Endothelial cell of umbilical vein (primary cell): ENCODE results near the gene C16orf78. TPM values are rescaled to one million over a fixed set of nuclear protein-coding genes. Genes with fewer than 3 reads are reported as not detected.

Source experiments
- BruUV-seq: library from RNA; stranded (reverse); fragments of 400-500 nt; replicated peaks from 2 replicates; lab custom pipeline; 2021; lab: Mats Ljungman, UMichigan
- CTCF ChIA-PET: fragments of 300-600, 350-600 bp; sonication (Branson Sonifier 250); formaldehyde crosslinking; loops from one replicate; lab custom pipeline; 2021; ENCODE audit warnings: antibody characterized with exemption, inconsistent platforms; lab: Charles Lee
- POLR2A ChIA-PET: fragments of 300-600, 350-600 bp; sonication (Branson Sonifier 250); formaldehyde crosslinking; loops from one replicate; lab custom pipeline; 2021; ENCODE audit warnings: antibody characterized with exemption, inconsistent platforms; lab: Charles Lee
- DNase-seq: peaks from one replicate; pipeline ENCODE4 v3.0.0-alpha.2; 2011; ENCODE audit warnings: low read depth, low spot score
- FAIRE-seq: peaks from 2 replicates; lab custom pipeline; 2011; peaks lifted over from hg19 to GRCh38; lab: Jason Lieb, UNC
- H2AFZ ChIP-seq: 2 replicates; pipeline ENCODE4 v1.6.0; 2012; ENCODE audit warnings: low read depth, low read length, control low read depth, inconsistent platforms
- H3K27ac ChIP-seq: 2 replicates; pipeline ENCODE4 v1.5.1; 2011; ENCODE audit warnings: low read depth, mild to moderate bottlenecking, control low read depth, low read length, moderate library complexity; ENCODE audit not compliant: insufficient read depth
- H3K27me3 ChIP-seq, 2 experiments: 2 replicates each; pipeline versions ENCODE4 v1.6.0 to v1.6.1; 2011; ENCODE audit warnings: low read length in 2 of 2, mixed read lengths in 1 of 2; ENCODE audit not compliant: control insufficient read depth in 2 of 2, insufficient read depth in 2 of 2
- H3K36me3 ChIP-seq, 2 experiments: 2 replicates in 1 of 2; 3 replicates in 1 of 2; pipeline ENCODE4 v1.5.1; 2011; ENCODE audit warnings: low read length in 2 of 2, mild to moderate bottlenecking in 1 of 2, moderate library complexity in 1 of 2; ENCODE audit not compliant: control insufficient read depth in 2 of 2, insufficient read depth in 2 of 2; ENCODE audit errors: extremely low read depth in 1 of 2
- H3K4me1 ChIP-seq: 3 replicates; pipeline ENCODE4 v1.5.1; 2011; ENCODE audit warnings: mild to moderate bottlenecking, low read length; ENCODE audit not compliant: control insufficient read depth, insufficient read depth; ENCODE audit errors: extremely low read depth
- H3K4me2 ChIP-seq: 2 replicates; pipeline ENCODE4 v1.6.1; 2011; ENCODE audit warnings: low read length, control low read depth, mixed read lengths; ENCODE audit not compliant: insufficient read depth
- H3K4me3 ChIP-seq, 3 experiments: fragments of 200-600 bp in 1 of 3; sonication (generic), shearing (Covaris generic) in 1 of 3; replicated peaks in 1 of 3; 2 replicates each; pipeline ENCODE4 v1.5.1; 2011 to 2016; ENCODE audit warnings: control low read depth in 3 of 3, low read length in 3 of 3, mild to moderate bottlenecking in 2 of 3, inconsistent platforms in 1 of 3, low read depth in 1 of 3, moderate library complexity in 1 of 3; ENCODE audit not compliant: insufficient read depth in 1 of 3
- H3K79me2 ChIP-seq: 2 replicates; pipeline ENCODE4 v1.6.0; 2012; ENCODE audit warnings: low read length, inconsistent platforms; ENCODE audit not compliant: control insufficient read depth, insufficient read depth
- H3K9ac ChIP-seq: replicated peaks from 2 replicates; pipeline ENCODE3; 2011; ENCODE audit warnings: low read length, control low read depth; ENCODE audit not compliant: insufficient read depth; ENCODE audit errors: extremely low read depth
- H3K9me1 ChIP-seq: replicated peaks from 3 replicates; pipeline ENCODE4 v1.6.0; 2011; ENCODE audit warnings: mild to moderate bottlenecking, low read length; ENCODE audit not compliant: control insufficient read depth, insufficient read depth; ENCODE audit errors: extremely low read depth
- H3K9me3 ChIP-seq: replicated peaks from 2 replicates; pipeline ENCODE4 v1.5.1; 2012; ENCODE audit warnings: low read length, inconsistent platforms; ENCODE audit not compliant: control insufficient read depth, insufficient read depth
- H4K20me1 ChIP-seq: replicated peaks from 2 replicates; pipeline ENCODE3; 2011; ENCODE audit warnings: mild to moderate bottlenecking, low read length; ENCODE audit not compliant: control insufficient read depth, insufficient read depth; ENCODE audit errors: extremely low read depth
- EZH2 ChIP-seq: IDR thresholded peaks from 2 replicates; pipeline ENCODE4 v1.6.1; 2012; ENCODE audit warnings: borderline replicate concordance, low read depth, mild to moderate bottlenecking, moderate library complexity, low read length, inconsistent platforms; ENCODE audit not compliant: severe bottlenecking
- FOS ChIP-seq: IDR thresholded peaks from 2 replicates; pipeline ENCODE4 v1.6.1; 2011; ENCODE audit warnings: mild to moderate bottlenecking, low read length, moderate library complexity, borderline replicate concordance; ENCODE audit not compliant: insufficient read depth
- GATA2 ChIP-seq: IDR thresholded peaks from 2 replicates; pipeline ENCODE4 v1.7.0; 2011; ENCODE audit warnings: low read depth, mild to moderate bottlenecking, moderate library complexity, mixed read lengths, low read length; ENCODE audit not compliant: insufficient read length, insufficient read depth
- JUN ChIP-seq: IDR thresholded peaks from 2 replicates; pipeline ENCODE4 v1.6.1; 2011; ENCODE audit warnings: borderline replicate concordance, low read depth; ENCODE audit not compliant: insufficient read length, insufficient read depth
- MYC ChIP-seq: IDR thresholded peaks from one replicate; pipeline ENCODE4 v1.6.1; 2011; ENCODE audit warnings: mild to moderate bottlenecking, low read depth, low read length
- POLR2A ChIP-seq: IDR thresholded peaks from 2 replicates; pipeline ENCODE4 v1.6.1; 2012; ENCODE audit warnings: low read depth, mild to moderate bottlenecking, control low read depth, low read length
- POLR2AphosphoS5 ChIP-seq: IDR thresholded peaks from 2 replicates; pipeline ENCODE4 v1.6.1; 2012; ENCODE audit warnings: low read depth, mild to moderate bottlenecking, control low read depth, low read length, moderate library complexity; ENCODE audit not compliant: insufficient read depth
- dilution Hi-C: fragments of 300-500 bp; cut with MboI; formaldehyde crosslinking; loops from one replicate; pipeline ENCODE4 v1.15.0; 2019; ENCODE audit warnings: low sequenced_read_pairs; ENCODE audit not compliant: extremely low pct_ligation_motif_present
- intact Hi-C: fragments of 100-400 bp; cut with micrococcal nuclease; formaldehyde crosslinking; loops from one replicate; pipeline ENCODE4 v1.10.0; 2022
- polyA plus RNA-seq, 4 experiments: library from polyadenylated mRNA; depleted of rRNA in 3 of 4; stranded (reverse) in 3 of 4; unstranded in 1 of 4; fragments of >200 nt; gene quantifications; 2 replicates each; pipeline versions ENCODE4 v1.2.1 to v1.2.3, GENCODE V29; 2011 to 2012; ENCODE audit warnings: missing spikeins in 1 of 4
- total RNA-seq: library from RNA; stranded (reverse); gene quantifications from 2 replicates; pipeline ENCODE4 v1.2.3, GENCODE V29; 2021
- TF ChIP-seq, protein P1 (sequence below): IDR thresholded peaks from 2 replicates; pipeline ENCODE4 v1.6.1; 2011; ENCODE audit not compliant: insufficient read depth, insufficient read length
- TF ChIP-seq, protein P2 (sequence below), 2 donors: IDR thresholded peaks; 1 replicate in 1 of 2; 2 replicates in 1 of 2; pipeline ENCODE4 v1.5.1; 2011; ENCODE audit warnings: low read length in 2 of 2, mild to moderate bottlenecking in 2 of 2, moderate library complexity in 2 of 2, control low read depth in 1 of 2, inconsistent platforms in 1 of 2, low read depth in 1 of 2; ENCODE audit not compliant: insufficient read depth in 1 of 2; ENCODE audit errors: extremely low read depth in 1 of 2

Gene C16orf78
- total and polyA plus RNA-seq, 2 donors (not counting 3 experiments of a cell fraction or from before 2014, with no cell fraction given) = not detected

DNA sequence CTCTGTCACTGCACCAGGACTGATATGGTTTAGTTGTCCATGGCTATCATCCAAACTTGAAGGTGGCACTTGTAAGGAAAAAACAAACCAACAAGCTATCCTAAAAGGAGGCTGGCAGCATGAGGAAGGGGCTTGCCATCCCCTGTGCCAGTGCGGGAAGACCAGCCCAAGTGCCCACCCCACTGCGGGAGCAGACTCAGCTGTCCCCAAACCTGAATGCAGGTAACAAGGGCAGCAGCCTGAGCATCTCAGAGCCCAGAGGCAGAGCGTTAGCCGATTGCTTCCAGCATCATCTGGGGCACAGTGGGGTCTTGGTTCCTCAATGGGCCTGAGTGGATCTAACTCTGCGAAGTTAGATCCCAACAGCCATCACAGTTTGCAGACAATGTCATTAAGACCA, 29.2 kb upstream of the C16orf78 start:
- Histone ChIP-seq H3K27ac (no peak overlapping the region), H3K9ac (no peak overlapping the region), H4K20me1 (no peaks in the 10 kb centered on the region), H3K27me3 (no peaks in the 10 kb centered on the region), H3K4me2 (no peak overlapping the region), H3K4me1 (no peaks in the 10 kb centered on the region), H3K4me3 (no peak overlapping the region), H3K36me3 (no peaks in the 10 kb centered on the region), H3K79me2 (no peaks in the 10 kb centered on the region), H3K9me1 (no peaks in the 10 kb centered on the region), H3K9me3 (no peaks in the 10 kb centered on the region), H2AFZ (no peak overlapping the region)
- intact Hi-C loops (no loop called here), dilution Hi-C loops (no loop called here)
- ChIA-PET POLR2A (no interaction called here), CTCF (no interaction called here)
- DNase-seq = no peak
- no peak for FAIRE-seq
- BruUV-seq = no TSS peak
- no peak for TF ChIP-seq EZH2
- TF ChIP-seq FOS = no peak
- TF ChIP-seq POLR2A = no peak
- no peak for TF ChIP-seq JUN
- TF ChIP-seq, protein P1, sequence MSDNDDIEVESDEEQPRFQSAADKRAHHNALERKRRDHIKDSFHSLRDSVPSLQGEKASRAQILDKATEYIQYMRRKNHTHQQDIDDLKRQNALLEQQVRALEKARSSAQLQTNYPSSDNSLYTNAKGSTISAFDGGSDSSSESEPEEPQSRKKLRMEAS = no peak
- TF ChIP-seq MYC = no peak
- TF ChIP-seq GATA2 = no peak
- TF ChIP-seq POLR2AphosphoS5 = no peak
- TF ChIP-seq, protein P2, sequence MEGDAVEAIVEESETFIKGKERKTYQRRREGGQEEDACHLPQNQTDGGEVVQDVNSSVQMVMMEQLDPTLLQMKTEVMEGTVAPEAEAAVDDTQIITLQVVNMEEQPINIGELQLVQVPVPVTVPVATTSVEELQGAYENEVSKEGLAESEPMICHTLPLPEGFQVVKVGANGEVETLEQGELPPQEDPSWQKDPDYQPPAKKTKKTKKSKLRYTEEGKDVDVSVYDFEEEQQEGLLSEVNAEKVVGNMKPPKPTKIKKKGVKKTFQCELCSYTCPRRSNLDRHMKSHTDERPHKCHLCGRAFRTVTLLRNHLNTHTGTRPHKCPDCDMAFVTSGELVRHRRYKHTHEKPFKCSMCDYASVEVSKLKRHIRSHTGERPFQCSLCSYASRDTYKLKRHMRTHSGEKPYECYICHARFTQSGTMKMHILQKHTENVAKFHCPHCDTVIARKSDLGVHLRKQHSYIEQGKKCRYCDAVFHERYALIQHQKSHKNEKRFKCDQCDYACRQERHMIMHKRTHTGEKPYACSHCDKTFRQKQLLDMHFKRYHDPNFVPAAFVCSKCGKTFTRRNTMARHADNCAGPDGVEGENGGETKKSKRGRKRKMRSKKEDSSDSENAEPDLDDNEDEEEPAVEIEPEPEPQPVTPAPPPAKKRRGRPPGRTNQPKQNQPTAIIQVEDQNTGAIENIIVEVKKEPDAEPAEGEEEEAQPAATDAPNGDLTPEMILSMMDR (IDR thresholded peaks at IDR 0.05; ENCODE audit: extremely low read depth in 1 of 2, insufficient read depth in 1 of 2, low read depth in 1 of 2, low read length in 2 of 2) = no peak
